Keratinocyte (primary cell): Measurements from ENCODE around the gene CCDC158.

Source experiments
- EZH2 ChIP-seq: IDR thresholded peaks from one replicate; pipeline ENCODE4 v1.6.1; 2012; ENCODE audit warnings: inconsistent platforms, mild to moderate bottlenecking, low read length, moderate library complexity
- TF ChIP-seq, protein P1 (sequence below), 3 experiments: IDR thresholded peaks in 1 of 3; conservative IDR thresholded peaks in 1 of 3; optimal IDR thresholded peaks in 1 of 3; 2 replicates in 2 of 3; 3 replicates in 1 of 3; pipeline versions ENCODE3 to v1.5.1; 2011; ENCODE audit warnings: low read length in 3 of 3, mild to moderate bottlenecking in 3 of 3, moderate library complexity in 2 of 3, control low read depth in 1 of 3, inconsistent platforms in 1 of 3; ENCODE audit not compliant: insufficient read depth in 2 of 3; ENCODE audit errors: extremely low read depth in 1 of 3

DNA sequence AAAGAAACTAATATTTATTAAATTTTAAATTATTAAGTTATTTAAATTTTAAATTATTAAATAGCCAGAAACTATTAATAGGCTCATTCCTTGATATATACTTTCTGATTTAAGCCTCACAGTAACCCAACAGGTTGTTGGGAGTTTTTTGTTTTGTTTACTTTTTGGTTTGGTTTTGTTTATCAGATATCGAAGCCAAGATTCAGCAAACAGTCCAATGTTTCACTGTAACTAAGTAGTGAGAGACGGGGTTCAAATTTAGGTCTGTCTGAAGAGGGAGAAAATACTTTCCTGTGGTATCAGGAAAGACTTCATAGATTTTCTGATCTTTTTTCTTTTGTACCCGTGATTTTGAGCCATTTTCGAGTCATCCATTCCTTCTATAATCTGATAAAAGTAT, 54.2 kb downstream of the CCDC158 start:
- TF ChIP-seq, protein P1, sequence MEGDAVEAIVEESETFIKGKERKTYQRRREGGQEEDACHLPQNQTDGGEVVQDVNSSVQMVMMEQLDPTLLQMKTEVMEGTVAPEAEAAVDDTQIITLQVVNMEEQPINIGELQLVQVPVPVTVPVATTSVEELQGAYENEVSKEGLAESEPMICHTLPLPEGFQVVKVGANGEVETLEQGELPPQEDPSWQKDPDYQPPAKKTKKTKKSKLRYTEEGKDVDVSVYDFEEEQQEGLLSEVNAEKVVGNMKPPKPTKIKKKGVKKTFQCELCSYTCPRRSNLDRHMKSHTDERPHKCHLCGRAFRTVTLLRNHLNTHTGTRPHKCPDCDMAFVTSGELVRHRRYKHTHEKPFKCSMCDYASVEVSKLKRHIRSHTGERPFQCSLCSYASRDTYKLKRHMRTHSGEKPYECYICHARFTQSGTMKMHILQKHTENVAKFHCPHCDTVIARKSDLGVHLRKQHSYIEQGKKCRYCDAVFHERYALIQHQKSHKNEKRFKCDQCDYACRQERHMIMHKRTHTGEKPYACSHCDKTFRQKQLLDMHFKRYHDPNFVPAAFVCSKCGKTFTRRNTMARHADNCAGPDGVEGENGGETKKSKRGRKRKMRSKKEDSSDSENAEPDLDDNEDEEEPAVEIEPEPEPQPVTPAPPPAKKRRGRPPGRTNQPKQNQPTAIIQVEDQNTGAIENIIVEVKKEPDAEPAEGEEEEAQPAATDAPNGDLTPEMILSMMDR (optimal IDR thresholded peaks at IDR 0.05 in 1 of 3, IDR thresholded peaks at IDR 0.05 in 1 of 3, conservative IDR thresholded peaks at IDR 0.05 in 1 of 3; ENCODE audit: extremely low read depth in 1 of 3, insufficient read depth in 2 of 3, low read length in 3 of 3): no peak
- no peak for TF ChIP-seq EZH2
